B cell (primary cell): ENCODE measurements around the gene CAMK1. TPM values are rescaled to one million over a fixed set of nuclear protein-coding genes. Genes with fewer than 3 reads are reported as not detected.

Experiments
- ATAC-seq: fragments of 200-7000 bp; cut with Tn5 transposase; one replicate; pipeline ENCODE4 v1.10.0; 2021; ENCODE audit warnings: low read depth, mild to moderate bottlenecking, moderate number of reproducible peaks, moderate library complexity
- CTCF ChIA-PET: fragments of 350-600 bp; sonication (Branson Sonifier 250); formaldehyde crosslinking; loops from one replicate; lab custom pipeline; 2021; ENCODE audit warnings: antibody characterized with exemption, inconsistent platforms; lab: Charles Lee
- POLR2A ChIA-PET: fragments of 350-600 bp; sonication (Branson Sonifier 250); formaldehyde crosslinking; loops from one replicate; lab custom pipeline; 2021; ENCODE audit warnings: antibody characterized with exemption; lab: Charles Lee
- DNase-seq: peaks from one replicate; pipeline ENCODE4 v3.0.0; 2013
- H2AFZ ChIP-seq: 2 replicates; pipeline ENCODE4 v1.6.1; 2012; ENCODE audit warnings: mild to moderate bottlenecking, low read depth, low read length; ENCODE audit not compliant: insufficient read depth, poor library complexity, severe bottlenecking
- H3K27ac ChIP-seq, 2 donors: 1 replicate in 1 of 2; 2 replicates in 1 of 2; pipeline ENCODE4 v1.5.1; 2012 to 2013; ENCODE audit warnings: low read length in 2 of 2, mild to moderate bottlenecking in 2 of 2, moderate library complexity in 1 of 2
- H3K27me3 ChIP-seq, 4 experiments: fragments of 200-600 bp in 1 of 4; sonication (generic) in 1 of 4; replicated peaks in 1 of 4; 1 replicate in 2 of 4; 2 replicates in 2 of 4; pipeline versions ENCODE4 v1.6.1 to v1.7.0; 2013 to 2016; ENCODE audit warnings: low read length in 3 of 4, mild to moderate bottlenecking in 2 of 4, mixed read lengths in 1 of 4, moderate library complexity in 1 of 4; ENCODE audit not compliant: insufficient read depth in 4 of 4, control insufficient read depth in 3 of 4; ENCODE audit errors: control extremely low read depth in 1 of 4
- H3K36me3 ChIP-seq, 2 experiments: replicated peaks in 1 of 2; 1 replicate in 1 of 2; 2 replicates in 1 of 2; pipeline versions ENCODE4 v1.6.1 to v1.7.1; 2013; ENCODE audit warnings: low read length in 1 of 2; ENCODE audit not compliant: insufficient read depth in 2 of 2, control insufficient read depth in 1 of 2; ENCODE audit errors: control extremely low read depth in 1 of 2, extremely low read depth in 1 of 2
- H3K4me1 ChIP-seq, 2 donors: fragments of 200-600 bp in 1 of 2; sonication (generic) in 1 of 2; 1 replicate in 1 of 2; 2 replicates in 1 of 2; pipeline versions ENCODE4 v1.5.1 to v1.6.1; 2013 to 2017; ENCODE audit warnings: low read length in 2 of 2; ENCODE audit not compliant: control insufficient read depth in 2 of 2, insufficient read depth in 2 of 2
- H3K4me2 ChIP-seq: replicated peaks from 2 replicates; pipeline ENCODE3; 2012; ENCODE audit warnings: mild to moderate bottlenecking, low read depth, low read length; ENCODE audit not compliant: poor library complexity, severe bottlenecking
- H3K4me3 ChIP-seq, 5 experiments: fragments of 200-600 bp in 1 of 5; sonication (generic) in 1 of 5; 1 replicate in 3 of 5; 2 replicates in 2 of 5; pipeline versions ENCODE4 v1.5.1 to v1.7.0; 2011 to 2016; ENCODE audit warnings: low read length in 4 of 5, mild to moderate bottlenecking in 4 of 5, low read depth in 2 of 5, control low read depth in 1 of 5, moderate library complexity in 1 of 5; ENCODE audit not compliant: insufficient read depth in 1 of 5; ENCODE audit errors: control extremely low read depth in 1 of 5, extremely low read depth in 1 of 5
- H3K79me2 ChIP-seq: fragments of 200-600 bp; sonication (generic); one replicate; pipeline ENCODE4 v1.6.0; 2016; ENCODE audit warnings: low read length; ENCODE audit not compliant: control insufficient read depth, insufficient read depth
- H3K9ac ChIP-seq: fragments of 200-600 bp; sonication (generic); 2 replicates; pipeline ENCODE4 v1.6.1; 2017; ENCODE audit warnings: mild to moderate bottlenecking, low read length, moderate library complexity
- H3K9me3 ChIP-seq, 3 donors: one replicate each; pipeline versions ENCODE4 v1.6.1 to v1.7.1; 2013; ENCODE audit warnings: low read length in 2 of 3; ENCODE audit not compliant: control insufficient read depth in 2 of 3, insufficient read depth in 1 of 3; ENCODE audit errors: control extremely low read depth in 1 of 3
- H4K20me1 ChIP-seq: 2 replicates; pipeline ENCODE4 v1.6.0; 2012; ENCODE audit warnings: mild to moderate bottlenecking, low read length; ENCODE audit not compliant: insufficient read depth, control insufficient read depth, poor library complexity, severe bottlenecking
- H3K27ac Mint-ChIP-seq: one replicate; pipeline ENCODE4 v1.8.0; 2021; ENCODE audit warnings: mixed read lengths
- H3K27me3 Mint-ChIP-seq: one replicate; pipeline ENCODE4 v1.8.0; 2021; ENCODE audit warnings: mixed read lengths
- H3K4me1 Mint-ChIP-seq: one replicate; pipeline ENCODE4 v1.8.0; 2021; ENCODE audit warnings: mixed read lengths
- H3K4me3 Mint-ChIP-seq: one replicate; pipeline ENCODE4 v1.8.0; 2021; ENCODE audit warnings: mixed read lengths
- H3K9me3 Mint-ChIP-seq: one replicate; pipeline ENCODE4 v1.8.0; 2022; ENCODE audit warnings: mixed read lengths; ENCODE audit not compliant: insufficient read depth
- EZH2 ChIP-seq: IDR thresholded peaks from 2 replicates; pipeline ENCODE4 v1.6.1; 2012; ENCODE audit warnings: borderline replicate concordance, low read depth, mild to moderate bottlenecking, moderate library complexity, low read length; ENCODE audit not compliant: insufficient read depth, poor library complexity, severe bottlenecking
- WGBS: methylation state at CpG from one replicate; pipeline ENCODE4 v1.1.5; 2013; ENCODE audit warnings: missing lambda C conversion rate; ENCODE audit not compliant: insufficient coverage; 5-methylcytosine and 5-hydroxymethylcytosine counted together
- intact Hi-C: fragments of 100-400 bp; cut with micrococcal nuclease; formaldehyde crosslinking; loops from one replicate; pipeline ENCODE4 v1.10.0; 2022
- polyA plus RNA-seq: library from polyadenylated mRNA; depleted of rRNA; stranded (reverse); fragments of >200 nt; gene quantifications from 2 replicates; pipeline ENCODE4 v1.2.3, GENCODE V29; 2012
- total RNA-seq, 2 donors: library from RNA; stranded (reverse); fragments of 120-200 nt in 1 of 2; gene quantifications; 1 replicate in 1 of 2; 2 replicates in 1 of 2; pipeline versions ENCODE4 v1.2.3 to v1.2.4, GENCODE V29; 2013 to 2022
- TF ChIP-seq, protein P1 (sequence below): fragments of 200-600 bp; IDR thresholded peaks from one replicate; pipeline ENCODE4 v1.8.0; 2022; ENCODE audit warnings: antibody characterized with exemption, mild to moderate bottlenecking

The CAMK1 gene
- total and polyA plus RNA-seq, 2 donors (not counting 1 experiment from before 2014, with no cell fraction given): 0.57 to 0.82 TPM

DNA sequence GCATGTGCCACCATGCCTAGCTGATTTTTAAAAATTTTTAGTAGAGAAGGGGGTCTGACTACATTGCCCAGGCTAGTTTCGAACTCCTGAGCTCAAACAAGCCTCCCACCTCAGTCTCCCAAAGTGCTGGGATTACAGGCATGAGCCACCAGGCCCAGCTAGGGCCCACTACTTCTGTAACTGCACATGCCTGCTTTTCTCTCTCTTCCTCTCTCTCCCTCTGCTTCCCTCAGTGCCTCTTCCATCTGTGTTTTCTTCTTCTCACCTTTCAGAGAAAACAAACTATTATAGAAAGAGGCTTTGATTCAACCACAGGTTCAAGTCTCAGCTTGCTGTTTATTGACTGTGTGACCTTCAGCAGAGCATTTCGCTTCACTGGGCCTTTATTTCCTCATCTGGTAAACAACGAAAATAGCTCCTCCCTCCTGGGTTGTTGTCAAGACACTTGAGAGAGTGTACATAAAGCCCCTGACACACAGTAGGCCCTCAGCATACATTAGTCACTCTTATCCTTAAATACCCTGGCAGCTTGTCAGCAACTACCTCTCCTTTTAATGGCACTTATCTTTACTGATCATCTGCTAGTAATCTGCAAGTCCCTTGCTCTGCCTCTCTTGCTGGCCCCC, 12.3 kb upstream of the CAMK1 start:
- Histone ChIP-seq H3K9ac (peak overlapping the region; percentile 37), H3K4me3 (peak overlapping the region in 1 of 5 experiments; percentile 18), H3K27ac (peak overlapping the region; percentile 22 to 61), H3K36me3 (peaks cover 2 to 39% of the 10 kb centered on the region in 2 experiments), H3K4me2 (peak overlapping the region; percentile 59), H4K20me1 (no peaks in the 10 kb centered on the region), H3K79me2 (peaks cover 14% of the 10 kb centered on the region), H3K9me3 (no peaks in the 10 kb centered on the region), H2AFZ (no peak overlapping the region), H3K4me1 (peaks cover 51 to 58% of the 10 kb centered on the region in 2 donors), H3K27me3 (no peaks in the 10 kb centered on the region)
- Mint-ChIP-seq H3K4me1 (peaks cover 54% of the 10 kb centered on the region), H3K4me3 (peak overlapping the region; percentile 61), H3K27ac (peak overlapping the region; percentile 83), H3K27me3 (no peaks in the 10 kb centered on the region), H3K9me3 (no peaks in the 10 kb centered on the region)
- WGBS: 33% methylated on average over 3 of the region's 3 CpGs
- no peak for TF ChIP-seq EZH2
- TF ChIP-seq, protein P1, sequence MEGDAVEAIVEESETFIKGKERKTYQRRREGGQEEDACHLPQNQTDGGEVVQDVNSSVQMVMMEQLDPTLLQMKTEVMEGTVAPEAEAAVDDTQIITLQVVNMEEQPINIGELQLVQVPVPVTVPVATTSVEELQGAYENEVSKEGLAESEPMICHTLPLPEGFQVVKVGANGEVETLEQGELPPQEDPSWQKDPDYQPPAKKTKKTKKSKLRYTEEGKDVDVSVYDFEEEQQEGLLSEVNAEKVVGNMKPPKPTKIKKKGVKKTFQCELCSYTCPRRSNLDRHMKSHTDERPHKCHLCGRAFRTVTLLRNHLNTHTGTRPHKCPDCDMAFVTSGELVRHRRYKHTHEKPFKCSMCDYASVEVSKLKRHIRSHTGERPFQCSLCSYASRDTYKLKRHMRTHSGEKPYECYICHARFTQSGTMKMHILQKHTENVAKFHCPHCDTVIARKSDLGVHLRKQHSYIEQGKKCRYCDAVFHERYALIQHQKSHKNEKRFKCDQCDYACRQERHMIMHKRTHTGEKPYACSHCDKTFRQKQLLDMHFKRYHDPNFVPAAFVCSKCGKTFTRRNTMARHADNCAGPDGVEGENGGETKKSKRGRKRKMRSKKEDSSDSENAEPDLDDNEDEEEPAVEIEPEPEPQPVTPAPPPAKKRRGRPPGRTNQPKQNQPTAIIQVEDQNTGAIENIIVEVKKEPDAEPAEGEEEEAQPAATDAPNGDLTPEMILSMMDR: no peak
- intact Hi-C loops: loop anchor here (1.0 to 5.0 kb wide), 2 partner anchors 62 to 245 kb away; partner anchors contain the start of genes FANCD2 and RPUSD3
- ATAC-seq: no peak
- ChIA-PET POLR2A (interaction anchor here (0.5 to 3.7 kb wide), 7 partner anchors 11 to 387 kb away, joined by 4 to 18 read pairs (median 7); partner anchors contain the start of genes ARPC4, EMC3, OGG1 and RPUSD3), CTCF (interaction anchor here (0.6 to 4.6 kb wide), 21 partner anchors 9 to 957 kb away, joined by 3 to 25 read pairs (median 4); partner anchors contain the start of genes ARPC4, EMC3, OGG1 and TADA3)
- no peak for DNase-seq

DNA sequence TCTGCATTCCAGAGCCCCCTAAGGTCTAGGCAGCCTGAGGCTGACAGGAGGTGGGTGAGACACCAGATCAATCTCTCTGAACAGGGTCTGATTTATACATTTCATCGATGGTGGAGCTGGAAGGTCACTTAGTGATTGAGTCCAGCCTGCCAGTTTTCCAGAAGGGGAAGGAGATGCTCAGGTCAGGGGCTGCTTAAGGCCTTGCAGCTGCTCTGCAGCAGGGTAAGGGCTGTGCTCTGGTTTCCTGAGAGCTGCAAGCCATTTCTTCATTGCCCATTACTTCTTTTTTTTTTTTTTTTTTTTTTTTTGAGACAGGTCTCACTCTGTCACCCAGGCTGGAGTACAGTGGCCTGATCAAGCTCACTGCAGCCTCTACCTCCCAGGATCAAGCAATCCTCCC, 11.8 kb upstream of the CAMK1 start:
- TF ChIP-seq EZH2: no peak
- TF ChIP-seq, protein P1: no peak
- Histone ChIP-seq H3K27me3 (no peaks in the 10 kb centered on the region), H4K20me1 (no peaks in the 10 kb centered on the region), H2AFZ (no peak overlapping the region), H3K9me3 (no peaks in the 10 kb centered on the region), H3K4me1 (peaks cover 51 to 59% of the 10 kb centered on the region in 2 donors), H3K36me3 (peaks cover 2 to 33% of the 10 kb centered on the region in 2 experiments), H3K4me3 (no peak overlapping the region), H3K9ac (peak overlapping the region; percentile 28), H3K4me2 (peak overlapping the region; percentile 59), H3K79me2 (peaks cover 10% of the 10 kb centered on the region), H3K27ac (peak overlapping the region; percentile 22 to 61)
- ATAC-seq: no peak
- WGBS: 57% methylated on average over 1 of the region's 1 CpG
- ChIA-PET POLR2A (interaction anchor here (0.5 to 3.7 kb wide), 8 partner anchors 11 to 387 kb away, joined by 4 to 18 read pairs (median 6); partner anchors contain the start of genes ARPC4, EMC3, OGG1 and RPUSD3), CTCF (interaction anchor here (0.6 to 4.6 kb wide), 19 partner anchors 9 to 957 kb away, joined by 3 to 25 read pairs (median 3); partner anchors contain the start of genes ARPC4, EMC3, OGG1 and TADA3)
- no peaks in the 10 kb centered on the region for H3K27me3 Mint-ChIP-seq
- peaks cover 55% of the 10 kb centered on the region for H3K4me1 Mint-ChIP-seq
- peak overlapping the region; percentile 64 for H3K27ac Mint-ChIP-seq
- intact Hi-C loops: loop anchor here (5.0 kb wide), 1 partner anchor 246 kb away; the partner anchor contains the start of gene FANCD2
- DNase-seq: no peak
- H3K9me3 Mint-ChIP-seq: no peaks in the 10 kb centered on the region
- peak overlapping the region; percentile 18 for H3K4me3 Mint-ChIP-seq
